Activated T-cell treated with anti-CD3 and anti-CD28 coated beads, Interleukin-2, amount 50 U/mL, for 1 hour (primary cell): ENCODE results near the gene ROS1.

Experiments used
- DNase-seq: peaks from one replicate; pipeline ENCODE4 v3.0.0-alpha.2; 2020

ROS1 gene

GRCh38 chr6:117440706-117441525 is 15.2 kb upstream of the ROS1 start:
- DNase-seq = no peak

- DNase-seq = no peak
These were observed 6.5 kb upstream of the ROS1 start for GRCh38 chr6:117432273-117432672.

GRCh38 chr6:117423754-117424153 is 2.0 kb downstream of the ROS1 start:
- DNase-seq = no peak

GRCh38 chr6:117418320-117418719 is 7.4 kb downstream of the ROS1 start:
- no peak for DNase-seq

- DNase-seq = no peak
These were observed 7.9 kb downstream of the ROS1 start for GRCh38 chr6:117417851-117418250.

GRCh38 chr6:117414770-117415169 is 11.0 kb downstream of the ROS1 start:
- no peak for DNase-seq

GRCh38 chr6:117411474-117411873 is 14.3 kb downstream of the ROS1 start:
- DNase-seq = no peak

- DNase-seq = no peak
These were observed 15.9 kb downstream of the ROS1 start for GRCh38 chr6:117409863-117410262.

GRCh38 chr6:117409420-117409819 is 16.3 kb downstream of the ROS1 start:
- no peak for DNase-seq

- no peak for DNase-seq
These were observed 21.2 kb downstream of the ROS1 start for GRCh38 chr6:117404548-117404947.

GRCh38 chr6:117401799-117402198 is 23.9 kb downstream of the ROS1 start:
- no peak for DNase-seq

GRCh38 chr6:117399924-117400323 is 25.8 kb downstream of the ROS1 start:
- no peak for DNase-seq

GRCh38 chr6:117399126-117399525 is 26.6 kb downstream of the ROS1 start:
- DNase-seq = no peak

- DNase-seq = no peak
These were observed 28.1 kb downstream of the ROS1 start for GRCh38 chr6:117397536-117398227.

- no peak for DNase-seq
These were observed 29.5 kb downstream of the ROS1 start for GRCh38 chr6:117396228-117396627.

GRCh38 chr6:117395164-117395563 is 30.6 kb downstream of the ROS1 start:
- DNase-seq = no peak

- DNase-seq = no peak
These were observed 32.7 kb downstream of the ROS1 start for GRCh38 chr6:117393045-117393444.

- no peak for DNase-seq
These were observed 33.7 kb downstream of the ROS1 start for GRCh38 chr6:117391874-117392583.

- DNase-seq = no peak
These were observed 36.3 kb downstream of the ROS1 start for GRCh38 chr6:117389227-117390057.

- DNase-seq = no peak
These were observed 38.2 kb downstream of the ROS1 start for GRCh38 chr6:117387454-117387974.

- no peak for DNase-seq
These were observed 41.1 kb downstream of the ROS1 start for GRCh38 chr6:117384659-117385058.

GRCh38 chr6:117381749-117382148 is 44.0 kb downstream of the ROS1 start:
- no peak for DNase-seq

- DNase-seq = no peak
These were observed 45.4 kb downstream of the ROS1 start for GRCh38 chr6:117380298-117380697.
